GM10248 (cell line): ENCODE measurements around the gene TBX5.

Experiments
- CTCF ChIA-PET: fragments of 300-600 bp; sonication (Branson Sonifier 250); formaldehyde crosslinking; extraction: SDS; loops from one replicate; lab custom pipeline; 2021; ENCODE audit warnings: antibody characterized with exemption; lab: Yijun Ruan, JAX
- POLR2A ChIA-PET: fragments of 350-650 bp; sonication (Branson Sonifier 250); formaldehyde crosslinking; extraction: SDS; loops from one replicate; lab custom pipeline; 2020; ENCODE audit warnings: antibody characterized with exemption; lab: Yijun Ruan, JAX
- DNase-seq: peaks from one replicate; pipeline ENCODE4 v3.0.0; 2012; ENCODE audit errors: extremely low spot score
- CTCF ChIP-seq: IDR thresholded peaks from 2 replicates; pipeline ENCODE4 v1.5.1; 2012; ENCODE audit warnings: mild to moderate bottlenecking, low read depth; ENCODE audit errors: extremely low read depth, missing control alignments, control extremely low read depth

Gene TBX5

GRCh38 chr12:114430306-114430705 lies 24.4 kb upstream of the TBX5 start:
- DNase-seq: no peak

GRCh38 chr12:114425031-114425626 lies 19.2 kb upstream of the TBX5 start:
- CTCF ChIA-PET: no interaction called here

More at GRCh38 chr12:114430306-114430705, 24.4 kb upstream of the TBX5 start:
- ChIA-PET POLR2A (no interaction called here), CTCF (no interaction called here)
- no peak for TF ChIP-seq CTCF

GRCh38 chr12:114420944-114421335 lies 15.0 kb upstream of the TBX5 start:
- ChIA-PET CTCF (no interaction called here), POLR2A (no interaction called here)
- no peak for DNase-seq
- TF ChIP-seq CTCF: no peak

More at GRCh38 chr12:114425031-114425626, 19.2 kb upstream of the TBX5 start:
- DNase-seq: no peak
- POLR2A ChIA-PET: no interaction called here
- no peak for TF ChIP-seq CTCF

GRCh38 chr12:114420182-114420943 lies 14.4 kb upstream of the TBX5 start:
- TF ChIP-seq CTCF: no peak
- ChIA-PET POLR2A (no interaction called here), CTCF (no interaction called here)
- DNase-seq: no peak

GRCh38 chr12:114416028-114416427 lies 10.1 kb upstream of the TBX5 start:
- CTCF ChIA-PET: no interaction called here
- POLR2A ChIA-PET: no interaction called here
- DNase-seq: no peak
- no peak for TF ChIP-seq CTCF

- no peak for DNase-seq
- POLR2A ChIA-PET: no interaction called here
- no peak for TF ChIP-seq CTCF
- CTCF ChIA-PET: no interaction called here
Measured at GRCh38 chr12:114415525-114415868, 9.6 kb upstream of the TBX5 start.
